ENCODE measurements around the gene JAML.

DNA sequence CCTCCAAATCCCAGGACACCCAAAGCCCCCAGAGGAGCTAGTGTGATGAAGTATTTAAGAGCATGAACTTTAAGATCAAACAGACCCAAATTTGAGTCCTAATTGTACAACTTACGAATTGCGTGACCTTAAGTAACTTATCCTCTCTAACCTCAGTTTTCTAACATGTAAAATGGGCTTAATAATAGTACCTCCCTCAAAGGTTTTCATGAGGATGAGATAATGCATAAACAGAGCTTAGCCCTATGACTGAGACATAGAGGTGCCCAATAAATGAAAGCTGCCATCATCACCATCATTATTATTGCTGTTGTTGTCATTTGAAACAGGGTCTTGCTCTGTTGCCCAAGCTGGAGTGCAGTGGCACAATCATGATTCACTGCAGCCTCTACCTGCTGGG is 57.6 kb downstream of the JAML start:
- TF ChIP-seq CTCF (IDR thresholded peaks at IDR 0.05) (no peak), POLR2A (IDR thresholded peaks at IDR 0.05) (no peak)
